Astrocyte (in vitro differentiated cells and primary cell): ENCODE data around the gene SGTA.

Source experiments
- EZH2 ChIP-seq: IDR thresholded peaks from 2 replicates; pipeline ENCODE4 v1.6.1; 2012; ENCODE audit warnings: mild to moderate bottlenecking, low read length, inconsistent platforms; ENCODE audit not compliant: insufficient read depth
- TF ChIP-seq, protein P1 (sequence below): IDR thresholded peaks from 2 replicates; pipeline ENCODE4 v1.5.1; 2011; ENCODE audit warnings: low read depth, mild to moderate bottlenecking, inconsistent platforms, low read length, moderate library complexity; ENCODE audit not compliant: insufficient read depth

DNA sequence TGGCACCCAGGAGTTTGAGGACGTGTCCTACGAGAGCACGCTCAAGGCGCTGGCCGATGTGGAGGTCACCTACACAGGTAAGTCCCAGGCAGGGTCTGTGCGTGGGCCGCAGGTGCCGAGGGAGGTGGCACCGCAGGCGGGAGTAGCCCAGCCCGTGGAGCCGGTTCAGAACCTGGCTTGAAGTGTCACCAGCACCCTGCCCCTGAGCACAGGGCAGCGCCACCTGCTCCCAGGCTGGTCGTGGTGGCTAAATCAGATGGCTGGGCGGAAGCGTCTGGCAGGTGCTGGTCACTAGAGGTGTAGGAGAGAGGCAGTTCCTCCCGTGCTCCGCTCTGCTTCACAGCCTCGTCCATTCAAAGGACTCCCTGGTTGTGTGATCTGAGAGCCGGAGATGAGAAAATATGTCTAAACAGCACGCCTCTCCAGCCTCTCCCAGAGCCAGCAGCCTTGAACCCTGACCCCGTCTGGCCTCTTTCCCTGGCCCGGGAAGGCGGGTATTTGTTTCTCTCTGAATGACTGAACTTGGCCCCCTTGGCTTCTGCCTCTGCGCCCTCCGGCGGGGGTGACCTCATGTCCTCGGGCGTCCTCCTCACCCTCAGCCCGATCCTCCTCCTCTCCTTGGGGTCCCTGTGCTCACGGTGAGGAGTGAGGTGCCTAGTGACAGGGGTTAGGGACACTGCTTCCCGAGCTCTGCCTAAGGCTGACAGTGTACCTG, 7.6 kb upstream of the SGTA start:
- TF ChIP-seq, protein P1, sequence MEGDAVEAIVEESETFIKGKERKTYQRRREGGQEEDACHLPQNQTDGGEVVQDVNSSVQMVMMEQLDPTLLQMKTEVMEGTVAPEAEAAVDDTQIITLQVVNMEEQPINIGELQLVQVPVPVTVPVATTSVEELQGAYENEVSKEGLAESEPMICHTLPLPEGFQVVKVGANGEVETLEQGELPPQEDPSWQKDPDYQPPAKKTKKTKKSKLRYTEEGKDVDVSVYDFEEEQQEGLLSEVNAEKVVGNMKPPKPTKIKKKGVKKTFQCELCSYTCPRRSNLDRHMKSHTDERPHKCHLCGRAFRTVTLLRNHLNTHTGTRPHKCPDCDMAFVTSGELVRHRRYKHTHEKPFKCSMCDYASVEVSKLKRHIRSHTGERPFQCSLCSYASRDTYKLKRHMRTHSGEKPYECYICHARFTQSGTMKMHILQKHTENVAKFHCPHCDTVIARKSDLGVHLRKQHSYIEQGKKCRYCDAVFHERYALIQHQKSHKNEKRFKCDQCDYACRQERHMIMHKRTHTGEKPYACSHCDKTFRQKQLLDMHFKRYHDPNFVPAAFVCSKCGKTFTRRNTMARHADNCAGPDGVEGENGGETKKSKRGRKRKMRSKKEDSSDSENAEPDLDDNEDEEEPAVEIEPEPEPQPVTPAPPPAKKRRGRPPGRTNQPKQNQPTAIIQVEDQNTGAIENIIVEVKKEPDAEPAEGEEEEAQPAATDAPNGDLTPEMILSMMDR, result no peak
- TF ChIP-seq EZH2, result no peak
